H9 (cell line): Measurements from ENCODE around the gene SNRNP25. TPM values are rescaled to one million over a fixed set of nuclear protein-coding genes. Genes with fewer than 3 reads are reported as not detected.

Experiments
- DNase-seq: peaks from one replicate; pipeline ENCODE4 v3.0.0-alpha.2; 2017
- H2AFZ ChIP-seq: one replicate; pipeline ENCODE4 v1.6.1; 2013; ENCODE audit warnings: mild to moderate bottlenecking, low read length, control low read depth, moderate library complexity
- H2AK5ac ChIP-seq: 2 replicates; pipeline ENCODE4 v1.6.1; 2013; ENCODE audit warnings: low read length, control low read depth, mixed read lengths; ENCODE audit not compliant: insufficient read length
- H2BK120ac ChIP-seq: one replicate; pipeline ENCODE4 v1.6.1; 2013; ENCODE audit warnings: low read depth, mild to moderate bottlenecking, low read length, control low read depth, inconsistent platforms; ENCODE audit not compliant: poor library complexity, severe bottlenecking
- H2BK12ac ChIP-seq: 2 replicates; pipeline ENCODE4 v1.6.1; 2013; ENCODE audit warnings: low read length, control low read depth, mixed read lengths, low read depth; ENCODE audit not compliant: insufficient read length
- H2BK15ac ChIP-seq: 2 replicates; pipeline ENCODE4 v1.6.1; 2013; ENCODE audit warnings: low read depth, low read length, control low read depth
- H2BK20ac ChIP-seq: one replicate; pipeline ENCODE4 v1.6.1; 2013; ENCODE audit warnings: low read depth, mild to moderate bottlenecking, low read length, control low read depth, inconsistent platforms; ENCODE audit not compliant: poor library complexity, severe bottlenecking
- H2BK5ac ChIP-seq: 2 replicates; pipeline ENCODE4 v1.6.1; 2013; ENCODE audit warnings: low read length, control low read depth, mixed read lengths; ENCODE audit not compliant: insufficient read length
- H3K14ac ChIP-seq: 2 replicates; pipeline ENCODE4 v1.6.1; 2013; ENCODE audit warnings: low read length, control low read depth; ENCODE audit not compliant: insufficient read depth
- H3K18ac ChIP-seq: 2 replicates; pipeline ENCODE4 v1.6.1; 2013; ENCODE audit warnings: low read depth, mild to moderate bottlenecking, mixed read lengths, low read length, control low read depth; ENCODE audit not compliant: insufficient read length
- H3K23ac ChIP-seq: 2 replicates; pipeline ENCODE4 v1.6.1; 2013; ENCODE audit warnings: low read length, control low read depth, mixed read lengths, low read depth; ENCODE audit not compliant: insufficient read length
- H3K23me2 ChIP-seq: 2 replicates; pipeline ENCODE4 v1.6.1; 2013; ENCODE audit warnings: low read depth, mild to moderate bottlenecking, mixed read lengths, low read length, control low read depth; ENCODE audit not compliant: insufficient read length, poor library complexity, severe bottlenecking
- H3K27ac ChIP-seq: 2 replicates; pipeline ENCODE4 v1.5.1; 2013; ENCODE audit warnings: low read length, control low read depth, mixed read lengths, low read depth; ENCODE audit not compliant: insufficient read length
- H3K27me3 ChIP-seq: 2 replicates; pipeline ENCODE4 v1.6.1; 2013; ENCODE audit warnings: low read length, control low read depth, inconsistent platforms; ENCODE audit not compliant: insufficient read depth
- H3K4ac ChIP-seq: 2 replicates; pipeline ENCODE4 v1.6.1; 2013; ENCODE audit warnings: low read depth, mild to moderate bottlenecking, control low read depth, inconsistent platforms, low read length, moderate library complexity
- H3K4me1 ChIP-seq: 2 replicates; pipeline ENCODE4 v1.6.1; 2013; ENCODE audit warnings: low read length, control low read depth, inconsistent platforms; ENCODE audit not compliant: insufficient read depth
- H3K4me2 ChIP-seq: 2 replicates; pipeline ENCODE4 v1.6.1; 2013; ENCODE audit warnings: low read length, control low read depth, mixed read lengths; ENCODE audit not compliant: insufficient read length, insufficient read depth
- H3K56ac ChIP-seq: 2 replicates; pipeline ENCODE4 v1.6.1; 2013; ENCODE audit warnings: low read depth, mild to moderate bottlenecking, mixed read lengths, low read length, control low read depth; ENCODE audit not compliant: insufficient read length
- H3K79me1 ChIP-seq: 2 replicates; pipeline ENCODE4 v1.6.1; 2013; ENCODE audit warnings: low read depth, mild to moderate bottlenecking, moderate library complexity, low read length, control low read depth, inconsistent platforms; ENCODE audit not compliant: insufficient read depth, poor library complexity, severe bottlenecking
- H3K79me2 ChIP-seq: 2 replicates; pipeline ENCODE4 v1.6.1; 2013; ENCODE audit warnings: low read length, control low read depth, inconsistent platforms; ENCODE audit not compliant: insufficient read depth
- H3K9ac ChIP-seq: 2 replicates; pipeline ENCODE4 v1.6.1; 2013; ENCODE audit warnings: low read length, control low read depth, mixed read lengths; ENCODE audit not compliant: insufficient read length; ENCODE audit errors: extremely low read depth
- H3K9me3 ChIP-seq: one replicate; pipeline ENCODE4 v1.6.1; 2013; ENCODE audit warnings: low read depth, low read length, inconsistent platforms; ENCODE audit not compliant: control insufficient read depth
- H3T11ph ChIP-seq: one replicate; pipeline ENCODE4 v1.6.1; 2013; ENCODE audit warnings: mild to moderate bottlenecking, low read length, control low read depth, inconsistent platforms
- H4K20me1 ChIP-seq: one replicate; pipeline ENCODE4 v1.6.1; 2013; ENCODE audit not compliant: control insufficient read depth, insufficient read length, insufficient read depth
- H4K5ac ChIP-seq: 2 replicates; pipeline ENCODE4 v1.6.1; 2013; ENCODE audit warnings: low read depth, mild to moderate bottlenecking, mixed read lengths, low read length, control low read depth; ENCODE audit not compliant: insufficient read length
- H4K8ac ChIP-seq: replicated peaks from 2 replicates; pipeline ENCODE4 v1.6.1; 2013; ENCODE audit warnings: low read length, control low read depth, mixed read lengths, low read depth; ENCODE audit not compliant: insufficient read length
- H4K91ac ChIP-seq: 2 replicates; pipeline ENCODE4 v1.6.1; 2013; ENCODE audit warnings: low read depth, mild to moderate bottlenecking, moderate library complexity, mixed read lengths, low read length, control low read depth; ENCODE audit not compliant: insufficient read length
- H3K27ac Mint-ChIP-seq, 3 experiments: 2 replicates in 2 of 3; 3 replicates in 1 of 3; pipeline ENCODE4 v1.8.0; 2020 to 2021; ENCODE audit warnings: mixed read lengths in 3 of 3, mild to moderate bottlenecking in 1 of 3, moderate library complexity in 1 of 3
- H3K27me3 Mint-ChIP-seq: 2 replicates; pipeline ENCODE4 v1.8.0; 2021; ENCODE audit warnings: low read depth, mild to moderate bottlenecking, moderate library complexity, mixed read lengths
- H3K36me3 Mint-ChIP-seq, 3 experiments: 2 replicates in 2 of 3; 3 replicates in 1 of 3; pipeline ENCODE4 v1.8.0; 2020 to 2021; ENCODE audit warnings: low read depth in 3 of 3, mixed read lengths in 3 of 3; ENCODE audit not compliant: insufficient read depth in 1 of 3
- H3K4me1 Mint-ChIP-seq, 2 experiments: 2 replicates each; pipeline ENCODE4 v1.8.0; 2020; ENCODE audit warnings: mixed read lengths in 2 of 2
- H3K4me3 Mint-ChIP-seq, 2 experiments: 2 replicates in 1 of 2; 3 replicates in 1 of 2; pipeline ENCODE4 v1.8.0; 2020 to 2021; ENCODE audit warnings: mild to moderate bottlenecking in 2 of 2, mixed read lengths in 2 of 2, moderate library complexity in 1 of 2
- H3K9me3 Mint-ChIP-seq, 2 experiments: 2 replicates in 1 of 2; 3 replicates in 1 of 2; pipeline ENCODE4 v1.8.0; 2020; ENCODE audit warnings: mild to moderate bottlenecking in 2 of 2, mixed read lengths in 2 of 2, moderate library complexity in 1 of 2
- CTCF ChIP-seq: fragments of 200-600 bp; sonication (generic); conservative IDR thresholded peaks from 3 replicates; pipeline ENCODE4 v1.8.0; 2021; ENCODE audit warnings: antibody characterized with exemption, mild to moderate bottlenecking
- WGBS: extraction: QIAGEN DNeasy Blood & Tissue Kit; methylation state at CpG from one replicate; pipeline ENCODE4 v1.1.7; 2013; ENCODE audit warnings: missing lambda C conversion rate, low lambda C conversion rate, mixed read lengths; ENCODE audit not compliant: insufficient read length; ENCODE audit errors: extremely low coverage; 5-methylcytosine and 5-hydroxymethylcytosine counted together
- total RNA-seq: library from RNA; stranded (reverse); gene quantifications from 2 replicates; pipeline ENCODE4 v1.2.1, GENCODE V29; 2021

SNRNP25 gene
- total RNA-seq, 1 experiment from 2014 or later, result 78.5 TPM

GRCh38 chr16:105521-105920 lies 51.9 kb downstream of the SNRNP25 start:
- no peak overlapping the region for H2BK5ac ChIP-seq
- peaks cover 14 to 18% of the 10 kb centered on the region in 2 experiments for H3K4me1 Mint-ChIP-seq
- H4K5ac ChIP-seq, result no peak overlapping the region
- no peaks in the 10 kb centered on the region for H3K9me3 Mint-ChIP-seq
- no peaks in the 10 kb centered on the region for H3K27me3 ChIP-seq
- H3K4me1 ChIP-seq, result no peaks in the 10 kb centered on the region
- H2BK120ac ChIP-seq, result no peak overlapping the region
- no peak overlapping the region for H2AK5ac ChIP-seq
- no peaks in the 10 kb centered on the region for H3K23me2 ChIP-seq
- H3K27ac ChIP-seq, result no peak overlapping the region
- no peaks in the 10 kb centered on the region for H3K9me3 ChIP-seq
- H2BK12ac ChIP-seq, result no peak overlapping the region
- WGBS, result no CpG with 5 or more reads among the region's 6 CpGs
- no peaks in the 10 kb centered on the region for H3K79me1 ChIP-seq
- no peak overlapping the region for H2BK20ac ChIP-seq
- no peaks in the 10 kb centered on the region for H4K20me1 ChIP-seq
- no peak overlapping the region for H3K4me3 Mint-ChIP-seq
- no peak overlapping the region for H2AFZ ChIP-seq
- H3K23ac ChIP-seq, result no peak overlapping the region
- no peak overlapping the region for H3K4me2 ChIP-seq
- no peak overlapping the region for H3K27ac Mint-ChIP-seq
- H2BK15ac ChIP-seq, result no peak overlapping the region
- TF ChIP-seq CTCF, result peak; percentile 22; the same call in 2 of the 3 replicates
- no peak overlapping the region for H3K56ac ChIP-seq
- H3K4ac ChIP-seq, result no peak overlapping the region
- no peak overlapping the region for H3T11ph ChIP-seq
- DNase-seq, result no peak
- H3K36me3 Mint-ChIP-seq, result peaks cover 2 to 39% (median 17%) of the 10 kb centered on the region in 3 experiments; a peak in 6 of 7 replicates
- no peak overlapping the region for H4K91ac ChIP-seq
- H3K14ac ChIP-seq, result no peak overlapping the region
- no peak overlapping the region for H3K18ac ChIP-seq
- no peaks in the 10 kb centered on the region for H3K79me2 ChIP-seq
- H4K8ac ChIP-seq, result no peak overlapping the region
- H3K9ac ChIP-seq, result no peak overlapping the region
- no peaks in the 10 kb centered on the region for H3K27me3 Mint-ChIP-seq
